HepG2 (cell line): Measurements from ENCODE around the gene ENTREP3. TPM values are rescaled to one million over a fixed set of nuclear protein-coding genes. Genes with fewer than 3 reads are reported as not detected.
A peak's percentile ranks its signal among the peaks of the same experiment; 100 is the strongest.

ENCODE experiments used
- ARNT2 ChIP-seq: sonication (generic); formaldehyde crosslinking; IDR thresholded peaks from 2 replicates; pipeline ENCODE4 v1.8.0; 2022; ENCODE audit warnings: mild to moderate bottlenecking, low read depth, missing genetic modification reagents, moderate library complexity
- DMAP1 ChIP-seq: IDR thresholded peaks from 2 replicates; pipeline ENCODE4 v1.6.1; 2016
- FOXA3 ChIP-seq: IDR thresholded peaks from 2 replicates; pipeline ENCODE4 v1.6.1; 2016; ENCODE audit warnings: missing genetic modification reagents, missing compliant biosample characterization
- FOXC1 ChIP-seq: sonication (generic); formaldehyde crosslinking; IDR thresholded peaks from 2 replicates; pipeline ENCODE4 v1.8.0; 2022; ENCODE audit warnings: mild to moderate bottlenecking, missing genetic modification reagents, borderline replicate concordance
- MAFG ChIP-seq: sonication (generic); formaldehyde crosslinking; IDR thresholded peaks from 2 replicates; pipeline ENCODE4 v1.5.1; 2020; ENCODE audit warnings: mild to moderate bottlenecking, missing genetic modification reagents
- MIER3 ChIP-seq: IDR thresholded peaks from 2 replicates; pipeline ENCODE4 v1.6.1; 2016; ENCODE audit warnings: missing compliant biosample characterization, borderline replicate concordance
- NCOA5 ChIP-seq: sonication (generic); formaldehyde crosslinking; IDR thresholded peaks from 2 replicates; pipeline ENCODE4 v1.4.0; 2020; ENCODE audit warnings: missing genetic modification reagents
- NONO ChIP-seq, 2 experiments: fragments of 450-650 bp in 1 of 2; sonication (generic) in 1 of 2; formaldehyde crosslinking in 1 of 2; IDR thresholded peaks in 1 of 2; conservative IDR thresholded peaks in 1 of 2; 2 replicates each; pipeline versions ENCODE4 v1.6.1 to v1.8.0; 2017 to 2022; ENCODE audit warnings: mild to moderate bottlenecking in 1 of 2, missing genetic modification reagents in 1 of 2, moderate library complexity in 1 of 2
- PAF1 ChIP-seq: IDR thresholded peaks from 2 replicates; pipeline ENCODE4 v1.6.1; 2016; ENCODE audit warnings: missing genetic modification reagents, missing compliant biosample characterization
- POLR2AphosphoS5 ChIP-seq: IDR thresholded peaks from 2 replicates; pipeline ENCODE4 v1.6.1; 2012; ENCODE audit warnings: low read depth, low read length
- RFXANK ChIP-seq: IDR thresholded peaks from 2 replicates; pipeline ENCODE4 v1.6.1; 2016
- TAF1 ChIP-seq: sonication (generic); formaldehyde crosslinking; IDR thresholded peaks from 2 replicates; pipeline ENCODE4 v1.4.0; 2020; ENCODE audit warnings: missing genetic modification reagents
- TARDBP ChIP-seq: sonication (generic); formaldehyde crosslinking; IDR thresholded peaks from 2 replicates; pipeline ENCODE4 v1.8.0; 2022; ENCODE audit warnings: mild to moderate bottlenecking, missing genetic modification reagents
- YY1 ChIP-seq: IDR thresholded peaks from 2 replicates; pipeline ENCODE4 v1.6.1; 2011; ENCODE audit warnings: low read length, low read depth, moderate library complexity, mild to moderate bottlenecking; ENCODE audit not compliant: insufficient read depth, insufficient replicate concordance
- ZBED4 ChIP-seq: sonication (generic); formaldehyde crosslinking; IDR thresholded peaks from 2 replicates; pipeline ENCODE4 v1.4.0; 2020; ENCODE audit warnings: missing genetic modification reagents, borderline replicate concordance
- ZNF18 ChIP-seq: sonication (generic); formaldehyde crosslinking; IDR thresholded peaks from 2 replicates; pipeline ENCODE4 v1.8.0; 2022; ENCODE audit warnings: mild to moderate bottlenecking, missing genetic modification reagents; ENCODE audit not compliant: insufficient replicate concordance
- ZNF274 ChIP-seq: sonication (generic); formaldehyde crosslinking; IDR thresholded peaks from 2 replicates; pipeline ENCODE4 v1.5.1; 2020; ENCODE audit warnings: mild to moderate bottlenecking, missing genetic modification reagents
- ZNF644 ChIP-seq: IDR thresholded peaks from 2 replicates; pipeline ENCODE4 v1.6.1; 2016; ENCODE audit warnings: low read depth
- ZNF773 ChIP-seq: sonication (generic); formaldehyde crosslinking; IDR thresholded peaks from 2 replicates; pipeline ENCODE4 v1.4.0; 2020; ENCODE audit warnings: missing genetic modification reagents, borderline replicate concordance
- polyA plus RNA-seq, 8 experiments: library from polyadenylated mRNA; depleted of rRNA in 3 of 8; stranded (reverse) in 7 of 8; unstranded in 1 of 8; fragments of >200 nt; fragmentation: Illumina TruSeq in 4 of 8; extraction: Trizol in 4 of 8; gene quantifications; 2 replicates each; pipeline versions ENCODE4 v1.2.1 to v1.2.3, GENCODE V29; 2011 to 2016; ENCODE audit warnings: low read depth in 4 of 8, missing spikeins in 1 of 8, mixed read lengths in 1 of 8; ENCODE audit not compliant: insufficient read depth in 1 of 8
- total RNA-seq, 5 experiments: library from RNA; depleted of rRNA; stranded (reverse); fragments of >200 nt; fragmentation: Illumina TruSeq; extraction: Trizol; gene quantifications; 2 replicates each; pipeline ENCODE4 v1.2.3, GENCODE V29; 2016; ENCODE audit warnings: low read depth in 1 of 5
- TF ChIP-seq, protein P1 (sequence below): sonication (generic); formaldehyde crosslinking; IDR thresholded peaks from 2 replicates; pipeline ENCODE4 v1.4.0; 2020; ENCODE audit warnings: missing genetic modification reagents, borderline replicate concordance

ENTREP3 gene
- total and polyA plus RNA-seq, 2 of the 13 experiments (the other 11 are each of a cell fraction or from before 2014, with no cell fraction given) = 4.1 to 9.9 TPM

DNA sequence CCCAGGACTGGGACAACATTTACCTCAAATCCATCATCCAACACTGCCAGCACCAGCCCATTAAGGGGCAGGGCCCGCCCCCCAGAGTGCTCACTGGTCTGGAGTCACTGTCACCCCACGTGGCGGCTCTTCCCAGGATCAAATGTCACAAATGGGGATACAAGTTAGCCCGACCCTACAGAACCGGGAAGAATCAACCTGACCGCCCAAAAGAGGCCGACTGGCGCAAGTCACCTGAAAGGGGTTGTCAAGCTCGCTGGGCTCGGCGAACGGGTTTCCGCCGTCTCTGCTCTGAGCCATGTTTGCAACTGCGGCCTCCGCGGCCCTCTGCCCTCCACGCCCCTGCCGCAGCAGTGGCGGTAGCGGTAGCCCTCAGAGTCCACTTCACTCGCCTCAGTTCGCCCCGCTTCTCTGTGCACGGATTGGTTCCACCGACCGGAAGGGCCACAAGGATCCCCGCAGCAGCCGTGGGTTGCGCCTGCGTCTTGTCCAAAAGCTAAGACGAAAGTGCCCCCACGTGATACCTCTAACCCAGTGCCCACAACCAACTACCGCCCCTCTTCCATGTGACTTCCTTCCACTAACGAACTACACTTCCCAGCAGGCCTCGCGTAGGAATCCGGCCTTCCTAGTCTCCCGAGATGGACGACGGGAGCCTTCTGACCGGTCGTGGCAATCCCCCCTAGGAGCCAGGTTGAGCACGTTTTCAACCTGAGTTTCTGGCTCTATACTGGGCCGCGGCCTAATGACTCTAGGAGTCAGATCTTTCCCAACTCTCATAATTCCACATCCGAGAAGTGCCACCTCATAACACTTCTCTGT is 6.8 kb upstream of the ENTREP3 start, which contains the start of gene SCAMP3 (continued):
- TF ChIP-seq ZBED4 (CRISPR knock-in tag) (0 out of 2 replicates have a peak, but pooled peaks have one; percentile 18), POLR2AphosphoS5 (peak; percentile 92), ZNF773 (peak; percentile 88; the same call in 1 of the 2 replicates), TAF1 (CRISPR knock-in tag) (peak; percentile 84), YY1 (peak; percentile 73), NONO (IDR thresholded peaks at IDR 0.05) (no peak), NONO (CRISPR knock-in tag; conservative IDR thresholded peaks at IDR 0.05) (peak; percentile 97), PAF1 (peak; percentile 96), FOXA3 (CRISPR knock-in tag) (peak; percentile 32; the same call in 1 of the 2 replicates), ZNF274 (CRISPR knock-in tag) (peak; percentile 56; the same call in 1 of the 2 replicates), MIER3 (CRISPR knock-in tag) (peak; percentile 68; the same call in 1 of the 2 replicates), ZNF18 (CRISPR knock-in tag) (peak; percentile 34), RFXANK (CRISPR knock-in tag) (no peak), MAFG (CRISPR knock-in tag) (no peak), ARNT2 (CRISPR knock-in tag) (peak; percentile 88), ZNF644 (no peak), NCOA5 (no peak), FOXC1 (peak; percentile 73), DMAP1 (CRISPR knock-in tag) (peak; percentile 89), TARDBP (CRISPR knock-in tag) (peak; percentile 82)
- TF ChIP-seq, protein P1, sequence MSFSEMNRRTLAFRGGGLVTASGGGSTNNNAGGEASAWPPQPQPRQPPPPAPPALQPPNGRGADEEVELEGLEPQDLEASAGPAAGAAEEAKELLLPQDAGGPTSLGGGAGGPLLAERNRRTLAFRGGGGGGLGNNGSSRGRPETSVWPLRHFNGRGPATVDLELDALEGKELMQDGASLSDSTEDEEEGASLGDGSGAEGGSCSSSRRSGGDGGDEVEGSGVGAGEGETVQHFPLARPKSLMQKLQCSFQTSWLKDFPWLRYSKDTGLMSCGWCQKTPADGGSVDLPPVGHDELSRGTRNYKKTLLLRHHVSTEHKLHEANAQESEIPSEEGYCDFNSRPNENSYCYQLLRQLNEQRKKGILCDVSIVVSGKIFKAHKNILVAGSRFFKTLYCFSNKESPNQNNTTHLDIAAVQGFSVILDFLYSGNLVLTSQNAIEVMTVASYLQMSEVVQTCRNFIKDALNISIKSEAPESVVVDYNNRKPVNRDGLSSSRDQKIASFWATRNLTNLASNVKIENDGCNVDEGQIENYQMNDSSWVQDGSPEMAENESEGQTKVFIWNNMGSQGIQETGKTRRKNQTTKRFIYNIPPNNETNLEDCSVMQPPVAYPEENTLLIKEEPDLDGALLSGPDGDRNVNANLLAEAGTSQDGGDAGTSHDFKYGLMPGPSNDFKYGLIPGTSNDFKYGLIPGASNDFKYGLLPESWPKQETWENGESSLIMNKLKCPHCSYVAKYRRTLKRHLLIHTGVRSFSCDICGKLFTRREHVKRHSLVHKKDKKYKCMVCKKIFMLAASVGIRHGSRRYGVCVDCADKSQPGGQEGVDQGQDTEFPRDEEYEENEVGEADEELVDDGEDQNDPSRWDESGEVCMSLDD (CRISPR knock-in tag) = no peak
